ENCODE measurements around the gene LDLRAD3. TPM values are rescaled to one million over a fixed set of nuclear protein-coding genes. Genes with fewer than 3 reads are reported as not detected.
A peak's percentile ranks its signal among the peaks of the same experiment; 100 is the strongest.

Gene LDLRAD3
- total RNA-seq, 1 donor from 2014 or later, result 14.9 TPM

DNA sequence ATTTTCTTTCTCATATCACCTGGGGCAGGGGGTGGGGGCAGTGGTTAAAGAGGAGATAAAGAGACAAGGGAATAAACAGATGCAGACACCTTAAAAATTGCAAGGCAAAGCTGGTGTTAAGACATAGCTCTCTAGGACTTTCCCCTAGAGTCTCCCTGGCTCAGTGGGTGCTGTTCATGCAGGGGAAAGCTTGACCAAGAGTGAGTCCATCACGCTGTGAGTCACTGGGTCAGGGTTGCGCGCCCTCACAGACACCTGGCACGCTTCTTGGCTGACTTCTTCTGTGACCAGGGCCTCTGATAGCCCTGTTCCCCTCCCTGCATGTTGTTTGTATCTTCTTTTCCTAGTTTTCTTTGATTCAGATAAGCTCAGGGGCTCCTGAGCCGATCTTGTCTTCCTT is 313.5 kb downstream of the LDLRAD3 start:
- no peak overlapping the region for H3K4me3 Mint-ChIP-seq (ENCODE audit: unreplicated experiment)
- H3K36me3 Mint-ChIP-seq (ENCODE audit: low read depth, unreplicated experiment), result no peaks in the 10 kb centered on the region
- no peak for TF ChIP-seq EZH2 (IDR thresholded peaks at IDR 0.05; ENCODE audit: insufficient read depth, low read length)
- TF ChIP-seq, protein P1, sequence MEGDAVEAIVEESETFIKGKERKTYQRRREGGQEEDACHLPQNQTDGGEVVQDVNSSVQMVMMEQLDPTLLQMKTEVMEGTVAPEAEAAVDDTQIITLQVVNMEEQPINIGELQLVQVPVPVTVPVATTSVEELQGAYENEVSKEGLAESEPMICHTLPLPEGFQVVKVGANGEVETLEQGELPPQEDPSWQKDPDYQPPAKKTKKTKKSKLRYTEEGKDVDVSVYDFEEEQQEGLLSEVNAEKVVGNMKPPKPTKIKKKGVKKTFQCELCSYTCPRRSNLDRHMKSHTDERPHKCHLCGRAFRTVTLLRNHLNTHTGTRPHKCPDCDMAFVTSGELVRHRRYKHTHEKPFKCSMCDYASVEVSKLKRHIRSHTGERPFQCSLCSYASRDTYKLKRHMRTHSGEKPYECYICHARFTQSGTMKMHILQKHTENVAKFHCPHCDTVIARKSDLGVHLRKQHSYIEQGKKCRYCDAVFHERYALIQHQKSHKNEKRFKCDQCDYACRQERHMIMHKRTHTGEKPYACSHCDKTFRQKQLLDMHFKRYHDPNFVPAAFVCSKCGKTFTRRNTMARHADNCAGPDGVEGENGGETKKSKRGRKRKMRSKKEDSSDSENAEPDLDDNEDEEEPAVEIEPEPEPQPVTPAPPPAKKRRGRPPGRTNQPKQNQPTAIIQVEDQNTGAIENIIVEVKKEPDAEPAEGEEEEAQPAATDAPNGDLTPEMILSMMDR (IDR thresholded peaks at IDR 0.05; ENCODE audit: insufficient read depth, low read depth, low read length), result no peak
- H4K20me1 ChIP-seq (ENCODE audit: insufficient read depth, low read length), result no peaks in the 10 kb centered on the region
- no peak overlapping the region for H2AFZ ChIP-seq (ENCODE audit: low read depth, low read length)
- peaks cover 18% of the 10 kb centered on the region for H3K4me1 Mint-ChIP-seq (ENCODE audit: low read depth, unreplicated experiment)
- peaks cover 19% of the 10 kb centered on the region for H3K27me3 ChIP-seq (ENCODE audit: insufficient read depth, low read length)
- no peaks in the 10 kb centered on the region for H3K79me2 ChIP-seq (ENCODE audit: insufficient read depth, low read length)
- H3K4me1 ChIP-seq (ENCODE audit: insufficient read depth, low read length), result no peaks in the 10 kb centered on the region
- FAIRE-seq, result no peak
- no peak overlapping the region for H3K4me3 ChIP-seq (ENCODE audit: insufficient read depth, low read depth, low read length)
- no peak overlapping the region for H3K27ac ChIP-seq (ENCODE audit: low read depth, low read length)
- H3K9ac ChIP-seq (ENCODE audit: low read length), result no peak overlapping the region
- DNase-seq (ENCODE audit: low read depth), result no peak
- no peaks in the 10 kb centered on the region for H3K9me3 ChIP-seq (ENCODE audit: insufficient read depth, low read depth, low read length)
- no peak overlapping the region for H3K4me2 ChIP-seq (ENCODE audit: low read length)
- no peaks in the 10 kb centered on the region for H3K36me3 ChIP-seq (ENCODE audit: insufficient read depth, low read length)
- no peak overlapping the region for H3K27ac Mint-ChIP-seq (ENCODE audit: unreplicated experiment)
- H3K9me3 Mint-ChIP-seq (ENCODE audit: unreplicated experiment), result no peaks in the 10 kb centered on the region
- H3K27me3 Mint-ChIP-seq (ENCODE audit: low read depth, unreplicated experiment), result peaks cover 16% of the 10 kb centered on the region

GRCh38 chr11:36258730-36259360 is 315.0 kb downstream of the LDLRAD3 start:
- H3K4me3 Mint-ChIP-seq (ENCODE audit: unreplicated experiment), result peak overlapping the region; percentile 47
- no peaks in the 10 kb centered on the region for H3K9me3 ChIP-seq (ENCODE audit: insufficient read depth, low read depth, low read length)
- H3K79me2 ChIP-seq (ENCODE audit: insufficient read depth, low read length), result no peaks in the 10 kb centered on the region
- no peaks in the 10 kb centered on the region for H3K4me1 ChIP-seq (ENCODE audit: insufficient read depth, low read length)
- H3K4me3 ChIP-seq (ENCODE audit: insufficient read depth, low read depth, low read length), result no peak overlapping the region
- no peaks in the 10 kb centered on the region for H3K36me3 Mint-ChIP-seq (ENCODE audit: low read depth, unreplicated experiment)
- peak; percentile 42 for DNase-seq (ENCODE audit: low read depth)
- TF ChIP-seq, protein P1 (IDR thresholded peaks at IDR 0.05; ENCODE audit: insufficient read depth, low read depth, low read length), result peak; percentile 61
- TF ChIP-seq EZH2 (IDR thresholded peaks at IDR 0.05; ENCODE audit: insufficient read depth, low read length), result no peak
- peaks cover 26% of the 10 kb centered on the region for H3K27me3 ChIP-seq (ENCODE audit: insufficient read depth, low read length)
- no peak for FAIRE-seq
- no peaks in the 10 kb centered on the region for H4K20me1 ChIP-seq (ENCODE audit: insufficient read depth, low read length)
- H3K9ac ChIP-seq (ENCODE audit: low read length), result no peak overlapping the region
- H3K27ac ChIP-seq (ENCODE audit: low read depth, low read length), result no peak overlapping the region
- no peaks in the 10 kb centered on the region for H3K36me3 ChIP-seq (ENCODE audit: insufficient read depth, low read length)
- H3K27ac Mint-ChIP-seq (ENCODE audit: unreplicated experiment), result no peak overlapping the region
- H3K4me2 ChIP-seq (ENCODE audit: low read length), result no peak overlapping the region
- peaks cover 14% of the 10 kb centered on the region for H3K27me3 Mint-ChIP-seq (ENCODE audit: low read depth, unreplicated experiment)
- no peak overlapping the region for H2AFZ ChIP-seq (ENCODE audit: low read depth, low read length)
- no peaks in the 10 kb centered on the region for H3K9me3 Mint-ChIP-seq (ENCODE audit: unreplicated experiment)
- peaks cover 18% of the 10 kb centered on the region for H3K4me1 Mint-ChIP-seq (ENCODE audit: low read depth, unreplicated experiment)

DNA sequence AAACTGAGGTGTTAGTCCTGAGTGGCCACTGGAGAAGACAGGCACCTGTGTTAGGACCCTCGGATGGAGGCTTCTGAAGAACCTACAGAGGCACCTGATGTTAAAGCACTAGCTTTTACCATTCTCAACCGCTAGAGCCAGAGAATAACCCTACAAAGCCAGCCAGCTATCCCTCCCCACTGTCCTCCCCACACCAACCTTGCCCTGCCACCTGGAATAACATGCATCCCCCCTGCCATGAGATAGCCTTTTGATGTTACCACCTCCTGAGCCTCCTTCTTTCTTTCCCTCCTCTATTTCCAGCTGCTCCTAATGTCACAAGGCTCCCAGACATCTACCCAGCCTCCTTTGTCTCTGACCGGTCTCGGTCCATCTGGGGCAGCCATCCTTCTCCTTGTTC is 317.2 kb downstream of the LDLRAD3 start:
- H3K4me1 Mint-ChIP-seq (ENCODE audit: low read depth, unreplicated experiment), result peaks cover 18% of the 10 kb centered on the region

More for the DNA sequence above, 317.2 kb downstream of the LDLRAD3 start:
- H2AFZ ChIP-seq (ENCODE audit: low read depth, low read length), result no peak overlapping the region
- no peaks in the 10 kb centered on the region for H3K36me3 ChIP-seq (ENCODE audit: insufficient read depth, low read length)
- FAIRE-seq (no peak), DNase-seq (ENCODE audit: low read depth) (no peak)
- peak overlapping the region; percentile 46 for H3K4me3 Mint-ChIP-seq (ENCODE audit: unreplicated experiment)
- H3K36me3 Mint-ChIP-seq (ENCODE audit: low read depth, unreplicated experiment), result no peaks in the 10 kb centered on the region
- no peaks in the 10 kb centered on the region for H3K9me3 ChIP-seq (ENCODE audit: insufficient read depth, low read depth, low read length)
- H3K4me1 ChIP-seq (ENCODE audit: insufficient read depth, low read length), result no peaks in the 10 kb centered on the region
- no peaks in the 10 kb centered on the region for H3K9me3 Mint-ChIP-seq (ENCODE audit: unreplicated experiment)
- peaks cover 31% of the 10 kb centered on the region for H3K27me3 ChIP-seq (ENCODE audit: insufficient read depth, low read length)
- H3K79me2 ChIP-seq (ENCODE audit: insufficient read depth, low read length), result no peaks in the 10 kb centered on the region
- no peak overlapping the region for H3K4me3 ChIP-seq (ENCODE audit: insufficient read depth, low read depth, low read length)
- H3K4me2 ChIP-seq (ENCODE audit: low read length), result no peak overlapping the region
- H3K27me3 Mint-ChIP-seq (ENCODE audit: low read depth, unreplicated experiment), result peaks cover 21% of the 10 kb centered on the region
- no peaks in the 10 kb centered on the region for H4K20me1 ChIP-seq (ENCODE audit: insufficient read depth, low read length)
- H3K9ac ChIP-seq (ENCODE audit: low read length), result no peak overlapping the region
- no peak overlapping the region for H3K27ac ChIP-seq (ENCODE audit: low read depth, low read length)
- H3K27ac Mint-ChIP-seq (ENCODE audit: unreplicated experiment), result no peak overlapping the region
- TF ChIP-seq, protein P1 (IDR thresholded peaks at IDR 0.05; ENCODE audit: insufficient read depth, low read depth, low read length), result no peak
- no peak for TF ChIP-seq EZH2 (IDR thresholded peaks at IDR 0.05; ENCODE audit: insufficient read depth, low read length)
